WTC11 (cell line): Measurements from ENCODE around the gene RIMBP2. TPM values are rescaled to one million over a fixed set of nuclear protein-coding genes. Genes with fewer than 3 reads are reported as not detected.
A peak's percentile ranks its signal among the peaks of the same experiment; 100 is the strongest.

Experiments used
- ATAC-seq: fragments of 200-7000 bp; cut with Tn5 transposase; 2 replicates; pipeline ENCODE4 v1.10.0; 2021; ENCODE audit warnings: mild to moderate bottlenecking, moderate library complexity
- CTCF ChIA-PET: fragments of 300-600 bp; sonication (Branson Sonifier 250); formaldehyde crosslinking; loops from one replicate; lab custom pipeline; 2021; ENCODE audit warnings: antibody characterized with exemption; lab: Charles Lee
- POLR2A ChIA-PET: fragments of 350-600 bp; sonication (Branson Sonifier 250); formaldehyde crosslinking; loops from one replicate; lab custom pipeline; 2021; ENCODE audit warnings: antibody characterized with exemption; lab: Charles Lee
- DNase-seq: peaks from one replicate; pipeline ENCODE4 v3.0.0; 2021; ENCODE audit warnings: low spot score
- H3K27ac Mint-ChIP-seq: 2 replicates; pipeline ENCODE4 v1.8.0; 2021; ENCODE audit warnings: mixed read lengths
- H3K27me3 Mint-ChIP-seq: 2 replicates; pipeline ENCODE4 v1.8.0; 2021; ENCODE audit warnings: low read depth, mild to moderate bottlenecking, moderate library complexity, mixed read lengths
- H3K36me3 Mint-ChIP-seq: 2 replicates; pipeline ENCODE4 v1.8.0; 2021; ENCODE audit warnings: mixed read lengths
- H3K4me1 Mint-ChIP-seq: 2 replicates; pipeline ENCODE4 v1.8.0; 2022; ENCODE audit warnings: mixed read lengths
- H3K4me3 Mint-ChIP-seq: 2 replicates; pipeline ENCODE4 v1.8.0; 2021; ENCODE audit warnings: mild to moderate bottlenecking, moderate library complexity, mixed read lengths
- H3K9me3 Mint-ChIP-seq: 2 replicates; pipeline ENCODE4 v1.8.0; 2021; ENCODE audit warnings: mixed read lengths
- ATF1 ChIP-seq: sonication (generic); formaldehyde crosslinking; IDR thresholded peaks from 2 replicates; pipeline ENCODE4 v1.8.1; 2023; ENCODE audit warnings: mild to moderate bottlenecking, moderate library complexity, missing genetic modification reagents
- ATF2 ChIP-seq: sonication (generic); formaldehyde crosslinking; IDR thresholded peaks from 2 replicates; pipeline ENCODE4 v1.8.1; 2022; ENCODE audit warnings: low read depth, missing genetic modification reagents, borderline replicate concordance
- ATF6 ChIP-seq: sonication (generic); formaldehyde crosslinking; IDR thresholded peaks from 2 replicates; pipeline ENCODE4 v1.8.1; 2023; ENCODE audit warnings: mild to moderate bottlenecking, missing genetic modification reagents
- ESRRA ChIP-seq: sonication (generic); formaldehyde crosslinking; IDR thresholded peaks from 2 replicates; pipeline ENCODE4 v1.8.1; 2022; ENCODE audit warnings: mild to moderate bottlenecking, missing genetic modification reagents, borderline replicate concordance
- FOXK1 ChIP-seq: sonication (generic); formaldehyde crosslinking; IDR thresholded peaks from 2 replicates; pipeline ENCODE4 v1.8.0; 2022; ENCODE audit warnings: mild to moderate bottlenecking, moderate library complexity, missing genetic modification reagents
- JUN ChIP-seq: sonication (generic); formaldehyde crosslinking; IDR thresholded peaks from 2 replicates; pipeline ENCODE4 v1.8.0; 2023; ENCODE audit warnings: mild to moderate bottlenecking, missing genetic modification reagents
- NFATC4 ChIP-seq: fragments of 250-450 bp; sonication (Bioruptor Pico); IDR thresholded peaks from 2 replicates; pipeline ENCODE4 v1.9.0; 2021; ENCODE audit warnings: mild to moderate bottlenecking
- NR1H2 ChIP-seq: sonication (generic); formaldehyde crosslinking; IDR thresholded peaks from 2 replicates; pipeline ENCODE4 v1.9.0; 2021; ENCODE audit warnings: mild to moderate bottlenecking, moderate library complexity, missing genetic modification reagents
- PRRX2 ChIP-seq: fragments of 250-450 bp; sonication (Bioruptor Pico); IDR thresholded peaks from 2 replicates; pipeline ENCODE4 v1.8.0; 2021; ENCODE audit warnings: mild to moderate bottlenecking
- SMAD3 ChIP-seq: sonication (generic); formaldehyde crosslinking; IDR thresholded peaks from 2 replicates; pipeline ENCODE4 v1.8.0; 2022; ENCODE audit warnings: missing genetic modification reagents, mild to moderate bottlenecking, borderline replicate concordance
- SMAD4 ChIP-seq: sonication (generic); formaldehyde crosslinking; IDR thresholded peaks from 2 replicates; pipeline ENCODE4 v1.8.0; 2022; ENCODE audit warnings: mild to moderate bottlenecking, missing genetic modification reagents
- ZBTB21 ChIP-seq: sonication (generic); formaldehyde crosslinking; IDR thresholded peaks from 2 replicates; pipeline ENCODE4 v1.8.1; 2023; ENCODE audit warnings: mild to moderate bottlenecking, missing genetic modification reagents, borderline replicate concordance
- ZBTB43 ChIP-seq: sonication (generic); formaldehyde crosslinking; IDR thresholded peaks from 2 replicates; pipeline ENCODE4 v1.8.1; 2023; ENCODE audit warnings: mild to moderate bottlenecking, missing genetic modification reagents
- ZMAT4 ChIP-seq: fragments of 250-450 bp; sonication (Bioruptor Pico); IDR thresholded peaks from 2 replicates; pipeline ENCODE4 v1.9.0; 2021; ENCODE audit warnings: mild to moderate bottlenecking
- ZNF138 ChIP-seq: sonication (generic); formaldehyde crosslinking; conservative IDR thresholded peaks from 2 replicates; pipeline ENCODE4 v1.8.1; 2022; ENCODE audit warnings: mild to moderate bottlenecking, moderate library complexity, missing genetic modification reagents
- ZNF281 ChIP-seq: sonication (generic); formaldehyde crosslinking; IDR thresholded peaks from 2 replicates; pipeline ENCODE4 v1.8.0; 2023; ENCODE audit warnings: mild to moderate bottlenecking, missing genetic modification reagents
- ZNF532 ChIP-seq: fragments of 250-450 bp; sonication (Bioruptor Pico); IDR thresholded peaks from 2 replicates; pipeline ENCODE4 v1.9.0; 2021; ENCODE audit warnings: mild to moderate bottlenecking, borderline replicate concordance
- ZSCAN18 ChIP-seq: fragments of 250-450 bp; sonication (Bioruptor Pico); IDR thresholded peaks from 2 replicates; pipeline ENCODE4 v2.1.2; 2022; ENCODE audit warnings: mild to moderate bottlenecking, moderate library complexity
- total RNA-seq: library from RNA; stranded (reverse); gene quantifications from 3 replicates; pipeline ENCODE4 v1.2.3, GENCODE V29; 2021

Gene RIMBP2
- total RNA-seq, 1 experiment from 2014 or later, result 2.6 TPM

GRCh38 chr12:130538343-130539095 lies 177.6 kb downstream of the RIMBP2 start:
- POLR2A ChIA-PET, result no interaction called here
- TF ChIP-seq ZMAT4 (no peak), ZNF138 (CRISPR knock-in tag) (no peak), NFATC4 (CRISPR knock-in tag) (no peak), ATF1 (CRISPR knock-in tag) (no peak)
- ATAC-seq (peak; percentile 26; the same call in 1 of the 2 replicates), DNase-seq (no peak)
- CTCF ChIA-PET, result no interaction called here
- no peaks in the 10 kb centered on the region; the same call in 1 of the 2 replicates for H3K27me3 Mint-ChIP-seq
- H3K4me3 Mint-ChIP-seq, result no peak overlapping the region
- H3K36me3 Mint-ChIP-seq, result no peaks in the 10 kb centered on the region
- peaks cover 29% of the 10 kb centered on the region for H3K9me3 Mint-ChIP-seq
- no peak overlapping the region for H3K27ac Mint-ChIP-seq
- H3K4me1 Mint-ChIP-seq, result peaks cover 6% of the 10 kb centered on the region

GRCh38 chr12:130537655-130538054 lies 178.4 kb downstream of the RIMBP2 start:
- TF ChIP-seq ATF2 (CRISPR knock-in tag), result no peak
- no peak for TF ChIP-seq ESRRA (CRISPR knock-in tag)
- TF ChIP-seq PRRX2, result no peak
- TF ChIP-seq ZBTB43 (CRISPR knock-in tag), result no peak
- TF ChIP-seq, all 79 proteins: peak for 0
- no peaks in the 10 kb centered on the region for H3K36me3 Mint-ChIP-seq
- peaks cover 37% of the 10 kb centered on the region for H3K9me3 Mint-ChIP-seq
- no peak for DNase-seq
- no peaks in the 10 kb centered on the region; the same call in 1 of the 2 replicates for H3K27me3 Mint-ChIP-seq
- no peak for ATAC-seq
- H3K4me1 Mint-ChIP-seq, result peaks cover 6% of the 10 kb centered on the region
- H3K4me3 Mint-ChIP-seq, result no peak overlapping the region
- CTCF ChIA-PET, result no interaction called here
- H3K27ac Mint-ChIP-seq, result no peak overlapping the region
- POLR2A ChIA-PET, result no interaction called here

GRCh38 chr12:130537051-130537450 lies 179.0 kb downstream of the RIMBP2 start:
- H3K36me3 Mint-ChIP-seq, result no peaks in the 10 kb centered on the region
- DNase-seq (no peak), ATAC-seq (no peak)
- H3K27ac Mint-ChIP-seq, result no peak overlapping the region
- H3K4me1 Mint-ChIP-seq, result peaks cover 6% of the 10 kb centered on the region
- peaks cover 32% of the 10 kb centered on the region for H3K9me3 Mint-ChIP-seq
- H3K27me3 Mint-ChIP-seq, result no peaks in the 10 kb centered on the region; the same call in 1 of the 2 replicates
- ChIA-PET CTCF (no interaction called here), POLR2A (no interaction called here)
- no peak overlapping the region for H3K4me3 Mint-ChIP-seq
- TF ChIP-seq SMAD4 (CRISPR knock-in tag) (no peak), ATF6 (CRISPR knock-in tag) (no peak), NR1H2 (CRISPR knock-in tag) (no peak), ZNF532 (CRISPR knock-in tag) (no peak), FOXK1 (CRISPR knock-in tag) (no peak), ZNF281 (CRISPR knock-in tag) (no peak), SMAD3 (no peak), JUN (CRISPR knock-in tag) (no peak), ZBTB21 (no peak), ZSCAN18 (CRISPR knock-in tag) (no peak)
